A549 (cell line): ENCODE results near the gene RIMS1. TPM values are rescaled to one million over a fixed set of nuclear protein-coding genes. Genes with fewer than 3 reads are reported as not detected.

Source experiments
- ATAC-seq, 2 experiments: fragments of 200-7000 bp in 1 of 2; fragments of >200 bp in 1 of 2; cut with Nextera tagmentation in 1 of 2; cut with Tn5 transposase in 1 of 2; 3 replicates each; pipeline versions ENCODE4 v1.8.0 to v1.9.1; 2018 to 2020; ENCODE audit warnings: mild to moderate bottlenecking in 1 of 2, moderate library complexity in 1 of 2
- CTCF ChIA-PET: fragments of 300-600 bp; sonication (Branson Sonifier 250); formaldehyde crosslinking; extraction: SDS; loops from one replicate; lab custom pipeline; 2021; ENCODE audit warnings: antibody characterized with exemption, inconsistent platforms; lab: Yijun Ruan, JAX
- POLR2A ChIA-PET: fragments of 350-600 bp; formaldehyde crosslinking; extraction: SDS; loops from one replicate; lab custom pipeline; 2021; ENCODE audit warnings: antibody characterized with exemption, inconsistent platforms; lab: Yijun Ruan, JAX
- DNase-seq, 2 experiments: peaks; one replicate each; pipeline versions ENCODE4 v3.0.0 to v3.0.0-alpha.2; 2011 to 2016; ENCODE audit warnings: low read depth in 1 of 2, low spot score in 1 of 2
- FAIRE-seq: peaks from 2 replicates; lab custom pipeline; 2011; peaks lifted over from hg19 to GRCh38; lab: Jason Lieb, UNC
- H3K27ac ChIP-seq, 2 experiments: fragments of >200 bp; sonication (Bioruptor Twin); formaldehyde crosslinking; 3 replicates each; pipeline ENCODE4 v1.5.1; 2016 to 2017
- H3K4me1 ChIP-seq: fragments of >200 bp; sonication (Bioruptor Twin); formaldehyde crosslinking; 3 replicates; pipeline ENCODE4 v1.6.1; 2016
- H3K4me2 ChIP-seq: fragments of >200 bp; sonication (Bioruptor Twin); formaldehyde crosslinking; 3 replicates; pipeline ENCODE4 v1.6.1; 2016
- H3K4me3 ChIP-seq: fragments of >200 bp; sonication (Bioruptor Twin); formaldehyde crosslinking; 3 replicates; pipeline ENCODE4 v1.5.1; 2016
- H3K9me3 ChIP-seq: fragments of >200 bp; sonication (Bioruptor Twin); formaldehyde crosslinking; 3 replicates; pipeline ENCODE4 v1.6.1; 2016
- CBX2 ChIP-seq: fragments of 200-600 bp; sonication (generic); IDR thresholded peaks from 2 replicates; pipeline ENCODE4 v1.6.1; 2016; ENCODE audit warnings: low read depth, mild to moderate bottlenecking, borderline replicate concordance
- CHD4 ChIP-seq: fragments of 200-600 bp; sonication (generic); IDR thresholded peaks from 2 replicates; pipeline ENCODE4 v1.6.1; 2016; ENCODE audit warnings: antibody characterized with exemption, mild to moderate bottlenecking, borderline replicate concordance
- HEYL ChIP-seq: fragments of 250-450 bp; sonication (Bioruptor Pico); IDR thresholded peaks from 2 replicates; pipeline ENCODE4 v1.8.0; 2021; ENCODE audit warnings: mild to moderate bottlenecking, moderate library complexity
- HOXA7 ChIP-seq: fragments of 250-450 bp; sonication (Bioruptor Pico); IDR thresholded peaks from 2 replicates; pipeline ENCODE4 v1.5.0; 2020; ENCODE audit warnings: mild to moderate bottlenecking, moderate library complexity
- NFE2L2 ChIP-seq: fragments of 150-350 bp; conservative IDR thresholded peaks from 2 replicates; pipeline ENCODE4 v1.6.1; 2014; ENCODE audit warnings: low read length
- NR3C1 ChIP-seq: fragments of >200 bp; sonication (Bioruptor Twin); formaldehyde crosslinking; IDR thresholded peaks from 3 replicates; pipeline ENCODE4 v1.6.1; 2017
- POLR2A ChIP-seq: IDR thresholded peaks from 2 replicates; pipeline ENCODE4 v1.6.1; 2012; ENCODE audit warnings: mild to moderate bottlenecking, low read length
- RARB ChIP-seq: fragments of 250-450 bp; sonication (Bioruptor Pico); IDR thresholded peaks from 2 replicates; pipeline ENCODE4 v1.8.0; 2021; ENCODE audit warnings: mild to moderate bottlenecking, moderate library complexity
- RCOR1 ChIP-seq: fragments of 150-350 bp; IDR thresholded peaks from 2 replicates; pipeline ENCODE4 v1.6.1; 2014; ENCODE audit warnings: antibody characterized with exemption, low read length, low read depth
- SMC3 ChIP-seq: fragments of >200 bp; sonication (Bioruptor Twin); formaldehyde crosslinking; IDR thresholded peaks from 3 replicates; pipeline ENCODE4 v1.6.1; 2018; ENCODE audit warnings: inconsistent platforms
- SREBF2 ChIP-seq: fragments of 450-650 bp; IDR thresholded peaks from 2 replicates; pipeline ENCODE4 v1.6.1; 2014; ENCODE audit warnings: mild to moderate bottlenecking, moderate library complexity
- TFCP2L1 ChIP-seq: fragments of 250-450 bp; sonication (Bioruptor Pico); IDR thresholded peaks from 2 replicates; pipeline ENCODE4 v1.5.0; 2021; ENCODE audit warnings: mild to moderate bottlenecking
- ZNF302 ChIP-seq: fragments of 250-450 bp; sonication (Bioruptor Pico); IDR thresholded peaks from 2 replicates; pipeline ENCODE4 v1.9.0; 2021; ENCODE audit warnings: inconsistent platforms, mild to moderate bottlenecking, moderate library complexity
- ZSCAN20 ChIP-seq: fragments of 250-450 bp; sonication (Bioruptor Pico); IDR thresholded peaks from 2 replicates; pipeline ENCODE4 v1.8.0; 2022; ENCODE audit warnings: mild to moderate bottlenecking, moderate library complexity
- WGBS: methylation state at CpG from one replicate; pipeline ENCODE4 v1.1.6; 2017; ENCODE audit errors: missing lambda C conversion rate; 5-methylcytosine and 5-hydroxymethylcytosine counted together
- polyA plus RNA-seq, 4 experiments: library from polyadenylated mRNA; depleted of rRNA in 3 of 4; stranded (reverse); fragments of >200 nt; fragmentation: RNase III in 1 of 4; extraction: RNeasy Plus Mini Kit Qiagen cat#74134 plus additional on column Dnase treatment in 1 of 4; gene quantifications; 2 replicates in 3 of 4; 3 replicates in 1 of 4; pipeline ENCODE4 v1.2.3, GENCODE V29; 2011 to 2017
- TF ChIP-seq, protein P1 (sequence below): fragments of 150-350 bp; IDR thresholded peaks from 2 replicates; pipeline ENCODE4 v1.6.1; 2014; ENCODE audit warnings: low read depth, mild to moderate bottlenecking, low read length
- TF ChIP-seq, protein P2 (sequence below): IDR thresholded peaks from 2 replicates; pipeline ENCODE4 v1.6.1; 2012
- TF ChIP-seq, protein P3 (sequence below): fragments of >200 bp; sonication (Bioruptor Twin); formaldehyde crosslinking; IDR thresholded peaks from 3 replicates; pipeline ENCODE4 v1.6.1; 2016
- TF ChIP-seq, protein P4 (sequence below): IDR thresholded peaks from 2 replicates; pipeline ENCODE4 v1.6.1; 2012; ENCODE audit warnings: low read depth, borderline replicate concordance

RIMS1 gene
- polyA plus RNA-seq, 2 of the 4 experiments (the other 2 are of a cell fraction): 0.03 TPM; not detected in 1

DNA sequence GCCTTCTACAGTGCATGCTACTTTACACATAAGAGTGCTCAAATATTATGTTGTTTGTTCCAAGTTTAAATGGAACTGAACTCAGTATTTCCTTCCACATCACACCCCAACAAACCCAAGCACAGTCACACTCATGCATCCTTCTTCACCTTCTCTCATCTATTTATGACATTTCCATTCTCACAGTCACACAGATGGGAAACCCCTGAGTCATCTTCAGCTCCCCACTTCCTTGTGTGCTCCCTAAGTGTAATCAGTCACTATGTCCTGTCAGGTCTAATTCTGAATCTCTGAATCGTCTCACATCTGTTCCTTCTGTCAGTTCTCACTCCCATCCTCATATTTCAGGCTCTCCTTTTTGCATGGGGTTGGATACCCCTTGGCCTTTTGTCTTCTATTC is 96.0 kb downstream of the RIMS1 start:
- no peak overlapping the region for H3K27ac ChIP-seq
- POLR2A ChIA-PET: no interaction called here
- DNase-seq: no peak
- H3K4me3 ChIP-seq: no peak overlapping the region
- H3K4me2 ChIP-seq: no peak overlapping the region
- H3K9me3 ChIP-seq: no peaks in the 10 kb centered on the region
- no peak for ATAC-seq
- 5% methylated on average over 1 of the region's 1 CpG for WGBS
- FAIRE-seq: no peak
- H3K4me1 ChIP-seq: no peaks in the 10 kb centered on the region
- CTCF ChIA-PET: no interaction called here
- TF ChIP-seq CHD4: no peak
- no peak for TF ChIP-seq CBX2
- TF ChIP-seq NFE2L2: no peak
- no peak for TF ChIP-seq POLR2A
- TF ChIP-seq, protein P1, sequence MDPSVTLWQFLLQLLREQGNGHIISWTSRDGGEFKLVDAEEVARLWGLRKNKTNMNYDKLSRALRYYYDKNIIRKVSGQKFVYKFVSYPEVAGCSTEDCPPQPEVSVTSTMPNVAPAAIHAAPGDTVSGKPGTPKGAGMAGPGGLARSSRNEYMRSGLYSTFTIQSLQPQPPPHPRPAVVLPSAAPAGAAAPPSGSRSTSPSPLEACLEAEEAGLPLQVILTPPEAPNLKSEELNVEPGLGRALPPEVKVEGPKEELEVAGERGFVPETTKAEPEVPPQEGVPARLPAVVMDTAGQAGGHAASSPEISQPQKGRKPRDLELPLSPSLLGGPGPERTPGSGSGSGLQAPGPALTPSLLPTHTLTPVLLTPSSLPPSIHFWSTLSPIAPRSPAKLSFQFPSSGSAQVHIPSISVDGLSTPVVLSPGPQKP: no peak
- TF ChIP-seq HOXA7 (CRISPR knock-in tag): no peak
- TF ChIP-seq SREBF2: no peak
- TF ChIP-seq ZSCAN20: no peak
- TF ChIP-seq, protein P2, sequence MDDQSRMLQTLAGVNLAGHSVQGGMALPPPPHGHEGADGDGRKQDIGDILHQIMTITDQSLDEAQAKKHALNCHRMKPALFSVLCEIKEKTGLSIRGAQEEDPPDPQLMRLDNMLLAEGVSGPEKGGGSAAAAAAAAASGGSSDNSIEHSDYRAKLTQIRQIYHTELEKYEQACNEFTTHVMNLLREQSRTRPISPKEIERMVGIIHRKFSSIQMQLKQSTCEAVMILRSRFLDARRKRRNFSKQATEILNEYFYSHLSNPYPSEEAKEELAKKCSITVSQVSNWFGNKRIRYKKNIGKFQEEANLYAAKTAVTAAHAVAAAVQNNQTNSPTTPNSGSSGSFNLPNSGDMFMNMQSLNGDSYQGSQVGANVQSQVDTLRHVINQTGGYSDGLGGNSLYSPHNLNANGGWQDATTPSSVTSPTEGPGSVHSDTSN: no peak
- TF ChIP-seq, protein P3, sequence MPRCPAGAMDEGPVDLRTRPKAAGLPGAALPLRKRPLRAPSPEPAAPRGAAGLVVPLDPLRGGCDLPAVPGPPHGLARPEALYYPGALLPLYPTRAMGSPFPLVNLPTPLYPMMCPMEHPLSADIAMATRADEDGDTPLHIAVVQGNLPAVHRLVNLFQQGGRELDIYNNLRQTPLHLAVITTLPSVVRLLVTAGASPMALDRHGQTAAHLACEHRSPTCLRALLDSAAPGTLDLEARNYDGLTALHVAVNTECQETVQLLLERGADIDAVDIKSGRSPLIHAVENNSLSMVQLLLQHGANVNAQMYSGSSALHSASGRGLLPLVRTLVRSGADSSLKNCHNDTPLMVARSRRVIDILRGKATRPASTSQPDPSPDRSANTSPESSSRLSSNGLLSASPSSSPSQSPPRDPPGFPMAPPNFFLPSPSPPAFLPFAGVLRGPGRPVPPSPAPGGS: no peak
- TF ChIP-seq, all 56 proteins: peak for 0

DNA sequence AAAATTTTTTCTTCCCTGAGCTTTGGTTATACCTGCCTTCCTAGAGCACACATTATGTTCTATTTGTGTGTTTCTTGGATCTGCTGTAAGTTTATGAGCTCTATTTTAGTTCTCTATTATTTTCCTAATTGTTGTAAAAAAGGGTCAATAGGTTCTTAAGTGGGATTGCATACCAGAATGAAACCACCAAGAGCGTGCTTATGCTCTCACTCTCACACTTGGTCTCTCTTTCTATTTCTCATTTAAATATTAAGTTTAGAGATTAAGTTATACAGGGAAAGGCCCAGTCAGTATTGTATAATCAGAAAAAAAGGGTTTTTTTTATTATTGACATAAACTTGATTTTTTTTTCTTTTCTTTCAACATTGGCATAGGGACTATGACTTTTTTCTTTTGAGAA is 96.8 kb downstream of the RIMS1 start:
- ATAC-seq (no peak), FAIRE-seq (no peak)
- WGBS: 9% methylated on average over 1 of the region's 1 CpG
- CTCF ChIA-PET: no interaction called here
- H3K27ac ChIP-seq: no peak overlapping the region
- no peak for TF ChIP-seq SMC3
- TF ChIP-seq, protein P4, sequence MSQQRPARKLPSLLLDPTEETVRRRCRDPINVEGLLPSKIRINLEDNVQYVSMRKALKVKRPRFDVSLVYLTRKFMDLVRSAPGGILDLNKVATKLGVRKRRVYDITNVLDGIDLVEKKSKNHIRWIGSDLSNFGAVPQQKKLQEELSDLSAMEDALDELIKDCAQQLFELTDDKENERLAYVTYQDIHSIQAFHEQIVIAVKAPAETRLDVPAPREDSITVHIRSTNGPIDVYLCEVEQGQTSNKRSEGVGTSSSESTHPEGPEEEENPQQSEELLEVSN: no peak
- TF ChIP-seq, all 56 proteins: peak for 0
- Histone ChIP-seq H3K4me2 (no peak overlapping the region), H3K9me3 (no peaks in the 10 kb centered on the region), H3K4me1 (no peaks in the 10 kb centered on the region), H3K4me3 (no peak overlapping the region)
- DNase-seq: no peak
- POLR2A ChIA-PET: no interaction called here

DNA sequence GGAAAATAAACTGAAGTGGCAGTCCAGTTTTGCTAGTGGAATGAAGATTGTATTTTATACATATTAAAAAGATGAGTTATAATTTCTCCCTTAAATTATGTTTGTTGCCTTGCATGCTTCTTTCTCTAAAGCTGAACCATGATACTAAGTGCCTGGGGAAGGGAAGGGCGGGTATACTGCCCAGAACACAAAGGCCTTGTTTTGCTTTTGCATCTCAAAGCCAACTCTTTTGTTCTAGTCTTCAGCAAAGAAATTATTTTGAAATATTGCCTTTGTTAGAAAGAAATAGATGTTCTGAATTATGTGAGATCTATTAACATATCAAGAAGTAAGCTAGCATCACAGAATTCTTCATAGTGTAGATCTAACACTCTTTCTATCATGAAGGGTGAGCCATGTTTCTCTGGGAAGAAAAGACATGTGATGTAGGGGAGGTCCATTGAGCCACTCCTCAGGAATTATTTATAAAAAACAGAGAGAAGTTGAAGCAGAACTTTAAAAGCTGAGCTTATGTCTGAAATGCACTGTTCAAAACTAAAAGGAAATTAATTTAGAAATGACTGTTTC is 108.4 kb downstream of the RIMS1 start:
- Histone ChIP-seq H3K4me1 (no peaks in the 10 kb centered on the region), H3K27ac (no peak overlapping the region), H3K4me3 (no peak overlapping the region), H3K4me2 (no peak overlapping the region), H3K9me3 (no peaks in the 10 kb centered on the region)
- TF ChIP-seq NR3C1: no peak
- no peak for TF ChIP-seq HEYL
- TF ChIP-seq ZNF302 (CRISPR knock-in tag): no peak
- TF ChIP-seq CBX2: no peak
- TF ChIP-seq TFCP2L1 (CRISPR knock-in tag): no peak
- no peak for TF ChIP-seq POLR2A
- TF ChIP-seq RCOR1: no peak
- TF ChIP-seq RARB (CRISPR knock-in tag): no peak
- FAIRE-seq (no peak), DNase-seq (no peak), ATAC-seq (no peak)
- ChIA-PET CTCF (interaction anchor here (0.7 kb wide), 1 partner anchor 45 kb away, joined by 3 read pairs; no protein-coding TSS in a partner anchor), POLR2A (no interaction called here)
- WGBS: 0% methylated on average over 1 of the region's 1 CpG
